Skin of body (tissue), 2 donors: Measurements from ENCODE around the gene CBFA2T2. TPM values are rescaled to one million over a fixed set of nuclear protein-coding genes. Genes with fewer than 3 reads are reported as not detected.

Source experiments
- DNase-seq: peaks from one replicate; lab custom pipeline; 2025; lab: John Stamatoyannopoulos, UW
- total RNA-seq: library from RNA; depleted of rRNA; stranded (reverse); fragments of >200 nt; gene quantifications from one replicate; pipeline ENCODE4 v1.2.3, GENCODE V29; 2014

The CBFA2T2 gene
- total RNA-seq, 1 donor from 2014 or later: 14.4 TPM

- no peak for DNase-seq
Observed at GRCh38 chr20:33650111-33650752, 160.3 kb downstream of the CBFA2T2 start.

- DNase-seq: no peak
Observed at GRCh38 chr20:33650753-33651561, 161.1 kb downstream of the CBFA2T2 start.

DNA sequence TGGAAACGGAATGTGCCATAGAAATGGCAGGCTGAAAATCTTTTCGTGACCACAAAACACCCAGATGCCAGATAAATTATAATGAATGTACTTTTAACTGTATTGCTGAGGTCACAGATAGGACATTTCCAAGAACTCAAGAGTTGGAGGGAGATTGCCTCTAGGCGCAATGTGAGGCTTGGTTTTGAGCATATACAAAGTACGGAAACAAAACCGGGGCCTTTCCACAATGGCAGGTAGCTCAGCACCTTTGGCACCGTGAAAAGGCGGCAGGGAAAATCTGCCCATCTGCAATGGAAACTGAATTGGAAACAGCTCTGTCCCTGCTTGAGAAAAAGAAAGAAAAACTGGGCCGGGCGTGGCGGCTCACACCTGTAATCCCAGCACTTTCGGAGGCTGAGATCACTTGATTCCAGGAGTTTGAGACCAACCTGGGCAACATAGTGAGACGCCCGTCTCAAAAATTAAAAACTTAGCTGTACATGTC is 161.7 kb downstream of the CBFA2T2 start:
- DNase-seq: no peak

- DNase-seq: peak; percentile 18
Observed at GRCh38 chr20:33653218-33653899, 163.5 kb downstream of the CBFA2T2 start.

DNA sequence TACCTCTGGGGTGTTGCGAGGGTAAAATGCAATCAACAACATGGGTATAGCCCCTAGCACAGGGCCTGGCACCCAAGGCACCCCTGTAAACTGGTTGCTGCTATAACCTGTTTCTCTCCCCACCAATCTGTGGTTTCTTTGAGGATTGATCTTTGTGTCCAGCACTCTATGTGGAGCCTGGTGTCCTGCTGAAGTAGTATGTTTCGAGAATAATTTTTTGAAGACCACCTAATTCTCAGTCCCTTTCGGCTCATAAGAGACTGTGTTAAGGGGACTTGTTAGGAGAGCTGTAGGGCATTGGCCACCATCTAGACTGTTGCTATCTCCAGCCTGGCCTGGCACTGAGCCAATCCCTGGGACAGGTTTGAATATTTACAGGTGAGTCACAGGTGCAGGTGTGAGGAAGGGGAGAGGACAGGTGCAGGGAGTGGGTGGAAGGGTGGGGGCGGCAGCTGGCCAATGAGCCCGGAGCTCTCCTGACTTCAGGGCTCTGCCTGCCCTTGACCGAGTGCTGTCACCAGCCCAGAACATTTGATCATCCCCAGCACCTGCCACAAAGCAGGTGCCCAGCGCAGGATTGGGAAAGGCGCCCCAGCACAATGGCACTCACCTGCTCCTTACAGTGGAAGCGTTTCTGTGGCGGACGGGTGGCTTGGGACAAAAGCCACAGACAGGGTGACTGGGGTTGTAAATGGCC is 164.2 kb downstream of the CBFA2T2 start:
- no peak for DNase-seq

GRCh38 chr20:33654680-33655161 is 164.8 kb downstream of the CBFA2T2 start:
- DNase-seq: no peak

DNA sequence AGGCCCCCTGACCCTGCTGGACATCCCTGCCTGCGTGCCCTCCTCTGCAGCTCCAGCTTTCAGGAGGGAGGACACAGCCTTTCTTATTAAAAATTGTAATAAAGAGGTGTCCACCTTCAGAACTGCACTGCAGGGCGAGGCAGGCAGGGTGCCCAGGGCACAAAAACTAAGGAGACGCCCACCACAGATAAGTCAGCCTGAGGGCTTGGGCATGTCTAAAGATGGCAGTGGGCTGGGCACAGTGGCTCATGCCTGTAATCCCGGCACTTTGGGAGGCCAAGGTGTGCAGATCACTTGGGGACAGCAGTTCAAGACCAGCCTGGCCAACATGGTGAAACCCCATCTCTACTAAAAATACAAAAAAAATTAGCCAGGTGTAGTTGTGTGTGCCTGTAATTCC is 165.3 kb downstream of the CBFA2T2 start:
- no peak for DNase-seq

- DNase-seq: no peak
Observed at GRCh38 chr20:33656010-33656782, 166.3 kb downstream of the CBFA2T2 start.

GRCh38 chr20:33656783-33657703 is 167.1 kb downstream of the CBFA2T2 start:
- no peak for DNase-seq

- no peak for DNase-seq
Observed at GRCh38 chr20:33657704-33658095, 167.8 kb downstream of the CBFA2T2 start.

- no peak for DNase-seq
Observed at GRCh38 chr20:33658510-33658909, 168.6 kb downstream of the CBFA2T2 start.

- no peak for DNase-seq
Observed at GRCh38 chr20:33658929-33659328, 169.0 kb downstream of the CBFA2T2 start.

DNA sequence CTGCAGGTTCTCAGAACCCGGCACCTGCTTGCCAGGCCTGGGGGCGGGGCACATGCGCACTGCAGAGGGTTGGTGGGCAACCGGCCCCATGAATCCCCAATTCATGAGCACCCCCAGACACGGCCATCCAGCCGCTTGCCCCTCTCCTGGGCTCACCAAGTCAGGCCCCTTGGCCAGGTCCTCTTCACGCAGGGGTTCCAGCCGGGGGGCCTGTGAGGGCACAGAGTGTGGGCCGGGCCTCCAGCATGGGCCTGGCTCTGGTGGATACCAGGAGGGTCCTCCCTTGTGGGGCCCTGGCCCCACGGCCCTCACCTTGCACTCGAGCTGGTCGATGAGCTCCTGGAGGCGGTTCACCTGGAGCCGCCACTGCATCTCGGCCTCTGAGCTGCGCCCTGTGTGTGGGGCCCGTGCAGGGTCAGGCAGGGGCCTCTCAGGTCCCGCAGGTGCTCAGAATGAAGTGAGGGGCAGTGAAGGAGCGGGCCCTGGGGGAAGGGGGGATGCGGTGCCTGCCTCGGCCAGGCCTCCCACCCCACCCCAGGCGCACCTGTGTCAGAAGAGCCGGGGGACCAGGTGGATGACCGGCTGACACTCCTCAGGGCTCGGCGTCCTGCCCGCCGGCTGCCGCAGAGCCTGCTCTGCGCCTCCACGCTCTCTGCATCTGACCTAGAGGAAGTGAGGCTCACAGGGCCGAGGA is 169.6 kb downstream of the CBFA2T2 start:
- no peak for DNase-seq

- DNase-seq: no peak
Observed at GRCh38 chr20:33660035-33660684, 170.3 kb downstream of the CBFA2T2 start.

DNA sequence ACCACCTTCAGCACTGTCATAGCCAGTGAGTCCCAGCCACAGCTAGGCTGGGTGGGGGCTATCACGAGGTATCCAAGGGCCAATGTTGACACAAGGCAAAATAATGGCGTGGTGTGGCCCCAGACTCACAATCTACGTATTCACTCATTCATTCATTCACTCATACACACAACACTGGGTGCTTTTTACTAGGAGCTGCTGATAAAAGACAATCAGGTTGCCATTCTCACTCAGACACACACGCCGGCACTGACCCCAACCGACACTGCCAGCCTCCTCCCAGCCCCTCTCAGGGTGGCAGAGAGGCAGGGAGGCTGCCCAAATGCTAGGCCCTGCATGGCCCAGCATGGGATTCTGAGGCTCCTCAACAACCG is 170.8 kb downstream of the CBFA2T2 start:
- no peak for DNase-seq

GRCh38 chr20:33662172-33662571 is 172.3 kb downstream of the CBFA2T2 start, which contains the start of gene C20orf144:
C20orf144 (plus strand) TSS chr20:33662327; CDS start chr20:33662346, 19 bp downstream.
- DNase-seq: no peak

- peak; percentile 35 for DNase-seq
Observed at GRCh38 chr20:33663161-33664084, 173.5 kb downstream of the CBFA2T2 start.
